ENCODE measurements around the gene USP20. TPM values are rescaled to one million over a fixed set of nuclear protein-coding genes. Genes with fewer than 3 reads are reported as not detected.
A peak's percentile ranks its signal among the peaks of the same experiment; 100 is the strongest.
"Not testable (repeated sequence)": the region's sequence is repeated elsewhere in the genome, so short reads cannot be mapped to it uniquely, and the experiment has no call there.

The USP20 gene
- total and polyA plus RNA-seq, 10 of the 15 experiments (the other 5 are each of a cell fraction or from before 2014, with no cell fraction given) = 0.66 to 23.3 (median 11.0) TPM

DNA sequence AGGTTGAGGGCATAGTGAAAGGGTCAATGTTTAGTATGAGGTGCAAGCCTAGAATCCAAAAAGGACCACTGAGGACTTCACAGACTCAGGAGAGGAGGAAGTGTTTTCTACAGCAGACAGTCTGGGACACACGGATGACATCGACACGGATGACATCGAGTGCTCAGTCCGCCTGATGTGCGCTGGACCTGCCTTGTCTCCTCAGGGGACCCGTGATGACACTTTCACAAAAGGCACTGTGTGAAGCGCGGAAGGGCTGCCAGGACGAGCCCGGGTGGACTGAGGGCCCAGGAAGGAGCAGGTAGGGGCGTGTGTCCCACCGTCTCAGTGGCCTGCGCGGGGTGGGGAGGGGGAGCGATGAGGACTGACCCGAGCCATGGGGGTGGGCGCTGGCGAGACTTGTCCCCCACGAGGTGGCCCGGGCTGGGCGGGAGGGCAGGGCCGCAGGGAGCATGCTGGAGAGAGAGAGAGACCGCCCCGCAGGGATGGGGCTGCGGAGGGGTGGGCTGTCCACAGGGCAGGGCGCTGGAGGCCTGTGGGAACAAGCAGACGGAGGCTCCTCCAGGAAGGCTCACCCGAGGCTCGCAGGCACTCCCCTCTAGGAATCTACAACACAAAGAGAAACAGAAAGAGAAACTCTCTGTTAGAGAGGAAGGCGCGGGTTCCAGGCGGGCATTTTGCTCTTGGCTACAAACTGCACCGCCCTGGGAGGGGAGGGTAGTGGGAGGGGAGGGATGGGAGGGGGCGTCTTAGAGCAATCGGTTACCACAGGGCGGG lies 54.9 kb downstream of the USP20 start (continued):
- TF ChIP-seq, protein P1, sequence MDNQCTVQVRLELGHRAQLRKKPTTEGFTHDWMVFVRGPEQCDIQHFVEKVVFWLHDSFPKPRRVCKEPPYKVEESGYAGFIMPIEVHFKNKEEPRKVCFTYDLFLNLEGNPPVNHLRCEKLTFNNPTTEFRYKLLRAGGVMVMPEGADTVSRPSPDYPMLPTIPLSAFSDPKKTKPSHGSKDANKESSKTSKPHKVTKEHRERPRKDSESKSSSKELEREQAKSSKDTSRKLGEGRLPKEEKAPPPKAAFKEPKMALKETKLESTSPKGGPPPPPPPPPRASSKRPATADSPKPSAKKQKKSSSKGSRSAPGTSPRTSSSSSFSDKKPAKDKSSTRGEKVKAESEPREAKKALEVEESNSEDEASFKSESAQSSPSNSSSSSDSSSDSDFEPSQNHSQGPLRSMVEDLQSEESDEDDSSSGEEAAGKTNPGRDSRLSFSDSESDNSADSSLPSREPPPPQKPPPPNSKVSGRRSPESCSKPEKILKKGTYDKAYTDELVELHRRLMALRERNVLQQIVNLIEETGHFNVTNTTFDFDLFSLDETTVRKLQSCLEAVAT (IDR thresholded peaks at IDR 0.05) = peak; percentile 90
- TF ChIP-seq LARP7 (IDR thresholded peaks at IDR 0.05) (peak; percentile 58), SIN3A (IDR thresholded peaks at IDR 0.05; ENCODE audit: low read depth, low read length) (no peak), MTA3 (IDR thresholded peaks at IDR 0.05; ENCODE audit: borderline replicate concordance, low read length) (no peak)
- TF ChIP-seq, protein P2, sequence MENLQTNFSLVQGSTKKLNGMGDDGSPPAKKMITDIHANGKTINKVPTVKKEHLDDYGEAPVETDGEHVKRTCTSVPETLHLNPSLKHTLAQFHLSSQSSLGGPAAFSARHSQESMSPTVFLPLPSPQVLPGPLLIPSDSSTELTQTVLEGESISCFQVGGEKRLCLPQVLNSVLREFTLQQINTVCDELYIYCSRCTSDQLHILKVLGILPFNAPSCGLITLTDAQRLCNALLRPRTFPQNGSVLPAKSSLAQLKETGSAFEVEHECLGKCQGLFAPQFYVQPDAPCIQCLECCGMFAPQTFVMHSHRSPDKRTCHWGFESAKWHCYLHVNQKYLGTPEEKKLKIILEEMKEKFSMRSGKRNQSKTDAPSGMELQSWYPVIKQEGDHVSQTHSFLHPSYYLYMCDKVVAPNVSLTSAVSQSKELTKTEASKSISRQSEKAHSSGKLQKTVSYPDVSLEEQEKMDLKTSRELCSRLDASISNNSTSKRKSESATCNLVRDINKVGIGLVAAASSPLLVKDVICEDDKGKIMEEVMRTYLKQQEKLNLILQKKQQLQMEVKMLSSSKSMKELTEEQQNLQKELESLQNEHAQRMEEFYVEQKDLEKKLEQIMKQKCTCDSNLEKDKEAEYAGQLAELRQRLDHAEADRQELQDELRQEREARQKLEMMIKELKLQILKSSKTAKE (IDR thresholded peaks at IDR 0.05; ENCODE audit: low read depth, poor library complexity, severe bottlenecking) = no peak

DNA sequence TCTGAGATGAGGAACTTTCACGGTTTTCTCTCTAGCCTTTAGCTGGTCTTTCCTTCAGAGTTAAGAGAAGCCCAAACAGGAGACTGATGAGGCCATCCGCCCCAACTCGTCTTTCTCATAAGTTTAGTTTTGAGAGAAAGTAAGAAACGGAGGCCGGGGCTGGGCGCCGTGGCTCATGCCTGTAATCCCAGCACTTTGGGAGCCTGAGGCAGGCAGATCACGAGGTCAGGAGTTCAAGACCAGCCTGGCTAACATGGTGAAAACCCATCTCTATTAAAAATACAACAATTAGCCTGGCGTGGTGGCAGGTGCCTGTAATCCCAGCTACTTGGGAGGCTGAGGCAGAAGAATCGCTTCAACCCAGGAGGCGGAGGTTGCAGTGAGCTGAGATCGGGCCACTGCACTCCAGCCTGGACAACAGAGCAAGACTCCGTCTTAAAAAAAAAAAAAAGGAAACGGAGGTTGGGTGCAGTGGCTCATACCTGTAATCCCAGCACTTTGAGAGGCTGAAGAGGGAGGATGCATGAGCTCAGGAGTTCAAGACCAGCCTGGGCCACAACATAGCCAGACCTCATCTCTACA lies 55.6 kb downstream of the USP20 start:
- H2AFZ ChIP-seq (ENCODE audit: control insufficient read depth, low read depth, low read length); H3K27me3 ChIP-seq (replicated peaks in 1 of 2; ENCODE audit: control insufficient read depth in 2 of 2, insufficient read depth in 2 of 2, low read length in 1 of 2); intact Hi-C loops (cut with micrococcal nuclease; ENCODE audit: unreplicated experiment); ATAC-seq; H4K20me1 ChIP-seq (ENCODE audit: control insufficient read depth, insufficient read depth); H3K9me3 ChIP-seq (replicated peaks; ENCODE audit: control insufficient read depth, insufficient read depth, low read length); in situ Hi-C loops (cut with MboI); BruUV-seq (replicated peaks); FAIRE-seq; DNase-seq (ENCODE audit: low read depth, low spot score): not testable (repeated sequence)
- ChIA-PET RAD21 (ENCODE audit: unreplicated experiment) (interaction anchor here (1.4 to 4.0 kb wide), 3 partner anchors 42 to 118 kb away, joined by 3 to 16 read pairs (median 7); no protein-coding TSS in a partner anchor), SMC1A (ENCODE audit: uncharacterized antibody, unreplicated experiment) (interaction anchor here (1.4 to 2.0 kb wide), 2 partner anchors 15 to 64 kb away, joined by 5 to 6 read pairs; no protein-coding TSS in a partner anchor), POLR2A (interaction anchor here (0.5 to 1.9 kb wide), 7 partner anchors 23 to 162 kb away, joined by 3 to 6 read pairs (median 4); partner anchors contain the start of gene GPR107), CTCF (interaction anchor here (1.0 kb wide), 1 partner anchor 139 kb away, joined by 3 read pairs; no protein-coding TSS in a partner anchor)
- Histone ChIP-seq H3K36me3 (ENCODE audit: control insufficient read depth in 2 of 2, insufficient read depth in 2 of 2, low read length in 1 of 2) (peaks cover 10 to 31% of the 10 kb centered on the region in 2 experiments), H3K4me1 (ENCODE audit: control insufficient read depth, insufficient read depth, low read length) (peaks cover 92% of the 10 kb centered on the region), H3K9ac (ENCODE audit: control insufficient read depth, insufficient read depth, low read length) (peak overlapping the region; percentile 64; the same call in 1 of the 2 replicates), H3K4me3 (peak overlapping the region; percentile 31; the same call in 1 of the 2 replicates), H3K79me2 (ENCODE audit: control insufficient read depth, insufficient read depth, low read length) (peaks cover 47% of the 10 kb centered on the region), H3K27ac (ENCODE audit: control insufficient read depth, insufficient read depth) (peak overlapping the region; percentile 96), H3K4me2 (ENCODE audit: control insufficient read depth, insufficient read depth) (peak overlapping the region; percentile 60)
- peak; percentile 44; the same call in 1 of the 2 replicates for TF ChIP-seq HDGF (IDR thresholded peaks at IDR 0.05)
- TF ChIP-seq, protein P1 (IDR thresholded peaks at IDR 0.05) = peak; percentile 77
- TF ChIP-seq POLR2AphosphoS5 (IDR thresholded peaks at IDR 0.05; ENCODE audit: low read length) = 0 out of 2 replicates have a peak, but pooled peaks have one; percentile 42
- 38% methylated on average over 13 of the region's 14 CpGs for WGBS (ENCODE audit: insufficient coverage, insufficient replicate concordance, low lambda C conversion rate, missing lambda C conversion rate)
